HepG2 (cell line): ENCODE data around the gene POLA1. TPM values are rescaled to one million over a fixed set of nuclear protein-coding genes. Genes with fewer than 3 reads are reported as not detected.

Experiments
- ATAC-seq: fragments of 200-7000 bp; cut with Tn5 transposase; 3 replicates; pipeline ENCODE4 v1.9.1; 2020; ENCODE audit warnings: mild to moderate bottlenecking, moderate library complexity
- BruUV-seq: library from RNA; stranded (reverse); fragments of 400-500 nt; replicated peaks from 2 replicates; lab custom pipeline; 2021; lab: Mats Ljungman, UMichigan
- CTCF ChIA-PET: fragments of 300-600 bp; formaldehyde crosslinking; extraction: SDS; loops from one replicate; lab custom pipeline; 2021; ENCODE audit warnings: low total read pairs, inconsistent platforms, low intra/inter-chr PET ratio; lab: Yijun Ruan, JAX
- POLR2A ChIA-PET: fragments of 350-600 bp; sonication (Branson Sonifier 250); formaldehyde crosslinking; loops from one replicate; lab custom pipeline; 2020; ENCODE audit warnings: antibody characterized with exemption, inconsistent platforms; lab: Yijun Ruan, JAX
- DNase-seq: peaks from one replicate; pipeline ENCODE4 v3.0.0-alpha.2; 2015; ENCODE audit warnings: low spot score
- FAIRE-seq: peaks from 3 replicates; lab custom pipeline; 2011; peaks lifted over from hg19 to GRCh38; lab: Jason Lieb, UNC
- H2AFZ ChIP-seq: one replicate; pipeline ENCODE4 v1.6.1; 2011; ENCODE audit warnings: low read length, inconsistent platforms
- H3K27ac ChIP-seq: fragments of 300-600 bp; 3 replicates; pipeline ENCODE4 v1.8.0; 2011; ENCODE audit warnings: mixed run types, mild to moderate bottlenecking, mixed read lengths, low read length, inconsistent platforms; ENCODE audit not compliant: insufficient read depth; ENCODE audit errors: extremely low read length
- H3K27me3 ChIP-seq, 2 experiments: fragments of 200-600 bp in 1 of 2; 2 replicates in 1 of 2; 3 replicates in 1 of 2; pipeline versions ENCODE4 v1.6.0 to v1.8.0; 2011; ENCODE audit warnings: low read length in 2 of 2, mild to moderate bottlenecking in 2 of 2, moderate library complexity in 2 of 2, inconsistent platforms in 1 of 2; ENCODE audit not compliant: insufficient read depth in 2 of 2, control insufficient read depth in 1 of 2
- H3K36me3 ChIP-seq, 2 experiments: fragments of 200-600 bp in 1 of 2; replicated peaks in 1 of 2; 2 replicates in 1 of 2; 3 replicates in 1 of 2; pipeline versions ENCODE4 v1.5.1 to v1.8.0; 2011; ENCODE audit warnings: low read length in 2 of 2, inconsistent platforms in 1 of 2; ENCODE audit not compliant: insufficient read depth in 2 of 2, control insufficient read depth in 1 of 2
- H3K4me1 ChIP-seq: 2 replicates; pipeline ENCODE4 v1.5.1; 2012; ENCODE audit warnings: low read length, inconsistent platforms; ENCODE audit not compliant: insufficient read depth
- H3K4me2 ChIP-seq: 2 replicates; pipeline ENCODE4 v1.6.0; 2011; ENCODE audit warnings: low read depth, low read length, inconsistent platforms
- H3K4me3 ChIP-seq, 3 experiments: fragments of 200-600 bp in 1 of 3; sonication (generic), shearing (Covaris generic) in 1 of 3; replicated peaks in 1 of 3; 2 replicates each; pipeline ENCODE4 v1.5.1; 2011 to 2016; ENCODE audit warnings: low read length in 3 of 3, inconsistent platforms in 2 of 3, low read depth in 2 of 3, mild to moderate bottlenecking in 2 of 3, control low read depth in 1 of 3, mixed read lengths in 1 of 3; ENCODE audit not compliant: insufficient read depth in 1 of 3
- H3K79me2 ChIP-seq: one replicate; pipeline ENCODE4 v1.6.1; 2011; ENCODE audit warnings: low read length, inconsistent platforms; ENCODE audit not compliant: insufficient read depth
- H3K9ac ChIP-seq: 2 replicates; pipeline ENCODE4 v1.6.0; 2011; ENCODE audit warnings: mild to moderate bottlenecking, low read depth, low read length, inconsistent platforms; ENCODE audit not compliant: insufficient read depth
- H3K9me3 ChIP-seq: 2 replicates; pipeline ENCODE4 v1.5.1; 2012; ENCODE audit warnings: mild to moderate bottlenecking, low read length
- H4K20me1 ChIP-seq: 2 replicates; pipeline ENCODE4 v1.6.0; 2011; ENCODE audit warnings: inconsistent platforms, mild to moderate bottlenecking, low read length, moderate library complexity; ENCODE audit not compliant: insufficient read depth
- KDM2A ChIP-seq: sonication (generic); formaldehyde crosslinking; IDR thresholded peaks from 2 replicates; pipeline ENCODE4 v1.4.0; 2020; ENCODE audit warnings: low read depth, missing genetic modification reagents, borderline replicate concordance
- SNRNP70 ChIP-seq: fragments of 200-400 bp; formaldehyde crosslinking; IDR thresholded peaks from 2 replicates; pipeline ENCODE4 v1.6.1; 2017; ENCODE audit warnings: mild to moderate bottlenecking, low read depth, low read length, moderate library complexity
- TOE1 ChIP-seq: sonication (generic); formaldehyde crosslinking; IDR thresholded peaks from 2 replicates; pipeline ENCODE4 v1.4.0; 2020; ENCODE audit warnings: mild to moderate bottlenecking, missing genetic modification reagents
- ZBTB38 ChIP-seq: sonication (generic); formaldehyde crosslinking; IDR thresholded peaks from 2 replicates; pipeline ENCODE4 v1.5.1; 2020; ENCODE audit warnings: mild to moderate bottlenecking, missing genetic modification reagents
- ZFYVE20 ChIP-seq: sonication (generic); formaldehyde crosslinking; IDR thresholded peaks from 2 replicates; pipeline ENCODE4 v1.8.0; 2023; ENCODE audit warnings: low read depth, mild to moderate bottlenecking, moderate library complexity, missing genetic modification reagents, borderline replicate concordance
- ZKSCAN5 ChIP-seq: sonication (generic); formaldehyde crosslinking; IDR thresholded peaks from 2 replicates; pipeline ENCODE4 v1.5.1; 2020; ENCODE audit warnings: mild to moderate bottlenecking, missing genetic modification reagents
- ZNF546 ChIP-seq: sonication (generic); formaldehyde crosslinking; conservative IDR thresholded peaks from 2 replicates; pipeline ENCODE4 v1.8.1; 2023; ENCODE audit warnings: mild to moderate bottlenecking, missing genetic modification reagents
- WGBS: methylation state at CpG from one replicate; pipeline ENCODE4 v1.1.6; 2017; ENCODE audit warnings: low lambda C conversion rate; 5-methylcytosine and 5-hydroxymethylcytosine counted together
- in situ Hi-C: cut with HindIII; loops from 2 replicates; pipeline ENCODE4 v1.10.0; 2017; ENCODE audit warnings: low pct_unique_long_range_greater_than_20kb; ENCODE audit not compliant: extremely low pct_ligation_motif_present
- intact Hi-C: fragments of 100-400 bp; cut with micrococcal nuclease; formaldehyde crosslinking; loops from one replicate; pipeline ENCODE4 v1.10.0; 2022; ENCODE audit not compliant: unreplicated experiment
- polyA plus RNA-seq, 8 experiments: library from polyadenylated mRNA; depleted of rRNA in 3 of 8; stranded (reverse) in 7 of 8; unstranded in 1 of 8; fragments of >200 nt; fragmentation: Illumina TruSeq in 4 of 8; extraction: Trizol in 4 of 8; gene quantifications; 2 replicates each; pipeline versions ENCODE4 v1.2.1 to v1.2.3, GENCODE V29; 2011 to 2016; ENCODE audit warnings: low read depth in 4 of 8, missing spikeins in 1 of 8, mixed read lengths in 1 of 8; ENCODE audit not compliant: insufficient read depth in 1 of 8
- total RNA-seq, 5 experiments: library from RNA; depleted of rRNA; stranded (reverse); fragments of >200 nt; fragmentation: Illumina TruSeq; extraction: Trizol; gene quantifications; 2 replicates each; pipeline ENCODE4 v1.2.3, GENCODE V29; 2016; ENCODE audit warnings: low read depth in 1 of 5
- TF ChIP-seq, protein P1 (sequence below): sonication (generic); formaldehyde crosslinking; IDR thresholded peaks from 2 replicates; pipeline ENCODE4 v1.4.0; 2020; ENCODE audit warnings: mild to moderate bottlenecking, missing genetic modification reagents
- TF ChIP-seq, protein P2 (sequence below), 2 experiments: sonication (generic) in 1 of 2; formaldehyde crosslinking in 1 of 2; IDR thresholded peaks; 2 replicates each; pipeline versions ENCODE4 v1.5.1 to v1.6.1; 2011 to 2020; ENCODE audit warnings: borderline replicate concordance in 1 of 2, low read depth in 1 of 2, low read length in 1 of 2, mild to moderate bottlenecking in 1 of 2, missing genetic modification reagents in 1 of 2, moderate library complexity in 1 of 2

POLA1 gene
- total and polyA plus RNA-seq, 2 of the 13 experiments (the other 11 are each of a cell fraction or from before 2014, with no cell fraction given) = 3.3 to 26.5 TPM

DNA sequence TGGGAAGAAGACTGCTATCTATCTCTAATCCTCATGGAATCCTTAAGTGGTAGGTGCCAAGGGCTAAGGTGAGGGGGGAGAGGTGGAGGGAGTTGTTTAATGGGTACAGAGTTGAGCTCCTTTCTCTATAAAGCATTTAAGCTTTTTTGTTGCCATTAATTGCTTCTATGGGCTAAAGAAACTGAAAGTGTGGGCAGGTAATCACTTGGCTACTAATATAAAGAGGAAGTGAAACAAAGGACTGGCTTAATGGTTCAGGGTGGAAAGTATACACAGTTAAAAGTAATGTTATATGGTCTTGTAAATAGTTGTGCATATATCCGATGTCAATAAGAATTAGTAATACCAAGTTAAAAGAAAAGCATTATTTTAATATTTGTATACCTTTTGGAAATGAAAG is 83.9 kb downstream of the POLA1 start (continued):
- TF ChIP-seq, protein P1, sequence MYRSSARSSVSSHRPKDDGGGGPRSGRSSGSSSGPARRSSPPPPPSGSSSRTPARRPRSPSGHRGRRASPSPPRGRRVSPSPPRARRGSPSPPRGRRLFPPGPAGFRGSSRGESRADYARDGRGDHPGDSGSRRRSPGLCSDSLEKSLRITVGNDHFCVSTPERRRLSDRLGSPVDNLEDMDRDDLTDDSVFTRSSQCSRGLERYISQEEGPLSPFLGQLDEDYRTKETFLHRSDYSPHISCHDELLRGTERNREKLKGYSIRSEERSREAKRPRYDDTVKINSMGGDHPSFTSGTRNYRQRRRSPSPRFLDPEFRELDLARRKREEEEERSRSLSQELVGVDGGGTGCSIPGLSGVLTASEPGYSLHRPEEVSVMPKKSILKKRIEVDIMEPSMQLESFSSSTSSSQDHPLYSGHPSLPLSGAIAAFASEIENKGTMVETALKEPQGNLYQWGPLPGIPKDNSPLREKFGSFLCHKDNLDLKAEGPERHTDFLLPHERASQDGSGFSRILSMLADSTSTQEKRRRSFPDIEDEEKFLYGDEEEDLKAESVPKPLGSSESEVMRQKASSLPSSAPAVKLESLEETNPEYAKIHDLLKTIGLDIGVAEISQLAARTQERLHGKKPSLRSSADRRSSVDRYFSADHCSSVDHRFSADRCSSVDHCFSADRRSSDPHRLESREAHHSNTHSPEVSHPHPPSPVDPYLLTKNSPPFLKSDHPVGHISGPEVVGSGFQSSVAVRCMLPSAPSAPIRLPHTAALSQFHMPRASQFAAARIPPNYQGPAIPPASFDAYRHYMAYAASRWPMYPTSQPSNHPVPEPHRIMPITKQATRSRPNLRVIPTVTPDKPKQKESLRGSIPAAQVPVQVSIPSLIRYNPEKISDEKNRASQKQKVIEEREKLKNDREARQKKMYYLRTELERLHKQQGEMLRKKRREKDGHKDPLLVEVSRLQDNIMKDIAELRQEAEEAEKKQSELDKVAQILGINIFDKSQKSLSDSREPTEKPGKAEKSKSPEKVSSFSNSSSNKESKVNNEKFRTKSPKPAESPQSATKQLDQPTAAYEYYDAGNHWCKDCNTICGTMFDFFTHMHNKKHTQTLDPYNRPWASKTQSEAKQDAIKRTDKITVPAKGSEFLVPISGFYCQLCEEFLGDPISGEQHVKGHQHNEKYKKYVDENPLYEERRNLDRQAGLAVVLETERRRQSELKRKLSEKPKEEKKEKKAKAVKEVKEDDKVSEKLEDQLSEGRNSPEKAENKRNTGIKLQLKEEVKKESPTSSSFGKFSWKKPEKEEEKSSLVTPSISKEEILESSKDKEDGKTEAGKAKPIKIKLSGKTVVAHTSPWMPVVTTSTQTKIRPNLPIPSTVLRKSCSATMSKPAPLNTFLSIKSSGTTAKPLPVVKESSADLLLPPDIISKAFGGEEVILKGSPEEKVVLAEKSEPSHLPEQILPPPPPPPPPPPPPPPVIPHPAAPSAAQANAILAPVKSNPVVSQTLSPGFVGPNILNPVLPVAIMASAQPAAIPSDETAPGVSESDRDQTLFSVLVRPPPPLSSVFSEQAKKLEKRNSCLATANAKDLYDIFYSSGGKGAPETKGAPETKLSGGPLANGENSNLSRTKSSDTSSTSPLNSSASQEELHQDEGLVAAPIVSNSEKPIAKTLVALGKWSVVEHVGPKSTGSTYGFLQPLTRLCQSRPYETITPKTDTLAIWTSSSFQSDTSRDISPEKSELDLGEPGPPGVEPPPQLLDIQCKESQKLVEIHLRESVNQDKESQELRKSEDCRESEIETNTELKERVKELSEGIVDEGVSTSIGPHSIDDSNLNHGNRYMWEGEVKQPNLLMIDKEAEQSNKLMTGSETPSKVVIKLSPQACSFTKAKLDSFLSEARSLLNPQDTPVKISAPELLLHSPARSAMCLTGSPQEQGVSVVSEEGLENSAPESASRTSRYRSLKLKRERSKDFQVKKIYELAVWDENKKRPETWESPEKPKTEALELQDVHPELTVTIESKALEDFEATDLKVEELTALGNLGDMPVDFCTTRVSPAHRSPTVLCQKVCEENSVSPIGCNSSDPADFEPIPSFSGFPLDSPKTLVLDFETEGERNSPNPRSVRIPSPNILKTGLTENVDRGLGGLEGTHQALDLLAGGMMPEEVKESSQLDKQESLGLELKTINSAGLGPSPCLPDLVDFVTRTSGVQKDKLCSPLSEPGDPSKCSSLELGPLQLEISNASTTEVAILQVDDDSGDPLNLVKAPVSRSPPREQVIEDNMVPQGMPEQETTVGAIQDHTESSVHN = no peak
- TF ChIP-seq ZFYVE20 = no peak
- TF ChIP-seq, all 625 proteins: peak for 0

DNA sequence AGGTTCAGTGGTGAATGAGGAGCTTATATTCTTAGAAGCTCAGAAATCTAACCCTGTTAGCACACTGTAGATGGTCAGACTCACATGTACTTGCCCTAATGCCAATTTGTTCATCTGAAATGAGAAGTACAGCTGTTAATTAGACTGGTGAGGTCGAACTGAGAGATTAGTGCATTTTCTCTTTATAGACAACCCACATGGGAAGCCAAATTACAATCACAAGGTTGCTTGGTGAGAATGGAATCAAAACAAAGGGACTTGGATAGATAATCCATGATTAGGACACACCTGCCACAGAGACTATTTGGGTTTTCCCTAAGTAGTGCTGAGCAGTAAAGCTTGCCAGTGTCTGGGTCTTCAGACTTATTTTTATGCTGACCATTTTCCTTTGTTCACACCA is 88.3 kb downstream of the POLA1 start:
- in situ Hi-C loops (no loop called here), intact Hi-C loops (no loop called here)
- Histone ChIP-seq H3K9ac (no peak overlapping the region), H3K36me3 (0 out of 5 replicates have a peak, but pooled peaks cover 0 to 5% of the 10 kb centered on the region in 2 experiments), H3K4me1 (no peaks in the 10 kb centered on the region), H4K20me1 (no peaks in the 10 kb centered on the region), H3K27me3 (no peaks in the 10 kb centered on the region), H3K4me2 (no peak overlapping the region), H3K4me3 (no peak overlapping the region), H3K27ac (no peak overlapping the region), H2AFZ (no peak overlapping the region), H3K9me3 (no peaks in the 10 kb centered on the region), H3K79me2 (no peaks in the 10 kb centered on the region)
- no peak for DNase-seq
- FAIRE-seq = no peak
- BruUV-seq = no TSS peak
- 100% methylated on average over 1 of the region's 1 CpG for WGBS
- ChIA-PET CTCF (no interaction called here), POLR2A (no interaction called here)
- ATAC-seq = no peak
- TF ChIP-seq ZKSCAN5 (CRISPR knock-in tag) (no peak), SNRNP70 (no peak), ZBTB38 (CRISPR knock-in tag) (no peak), TOE1 (CRISPR knock-in tag) (no peak), ZNF546 (CRISPR knock-in tag) (no peak), KDM2A (CRISPR knock-in tag) (no peak)
- TF ChIP-seq, protein P2, sequence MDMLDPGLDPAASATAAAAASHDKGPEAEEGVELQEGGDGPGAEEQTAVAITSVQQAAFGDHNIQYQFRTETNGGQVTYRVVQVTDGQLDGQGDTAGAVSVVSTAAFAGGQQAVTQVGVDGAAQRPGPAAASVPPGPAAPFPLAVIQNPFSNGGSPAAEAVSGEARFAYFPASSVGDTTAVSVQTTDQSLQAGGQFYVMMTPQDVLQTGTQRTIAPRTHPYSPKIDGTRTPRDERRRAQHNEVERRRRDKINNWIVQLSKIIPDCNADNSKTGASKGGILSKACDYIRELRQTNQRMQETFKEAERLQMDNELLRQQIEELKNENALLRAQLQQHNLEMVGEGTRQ (IDR thresholded peaks at IDR 0.05; ENCODE audit: low read depth, low read length) = no peak
- TF ChIP-seq, protein P2 (CRISPR knock-in tag; IDR thresholded peaks at IDR 0.05; ENCODE audit: borderline replicate concordance) = no peak
